ENCODE data around the gene KCNRG.

GRCh38 chr13:50012396-50013169 is 2.7 kb upstream of the KCNRG start:
- no peak for TF ChIP-seq CTCF (IDR thresholded peaks at IDR 0.05)
- no peak for TF ChIP-seq POLR2A (IDR thresholded peaks at IDR 0.05)
- TF ChIP-seq EP300 (IDR thresholded peaks at IDR 0.05): no peak
- no peak for TF ChIP-seq POLR2AphosphoS5 (IDR thresholded peaks at IDR 0.05)

Measured in stomach (tissue), 4 donors.